Activated naive CD4-positive, alpha-beta T cell treated with anti-CD3 and anti-CD28 coated beads, Interleukin-2, amount 10 ng/mL, durations not matched to agents 7 days and 5 days (primary cell): ENCODE data around the gene SLC13A4.

ENCODE experiments used
- CTCF ChIA-PET: fragments of 350-600 bp; sonication (Branson Sonifier 250); formaldehyde crosslinking; loops from one replicate; lab custom pipeline; 2021; ENCODE audit warnings: antibody characterized with exemption; lab: Charles Lee
- DNase-seq: peaks from one replicate; pipeline ENCODE4 v3.0.0-alpha.2; 2020
- H3K27ac Mint-ChIP-seq: one replicate; pipeline ENCODE4 v1.8.0; 2021; ENCODE audit warnings: mild to moderate bottlenecking, moderate library complexity, mixed read lengths
- H3K27me3 Mint-ChIP-seq: one replicate; pipeline ENCODE4 v1.8.0; 2021; ENCODE audit warnings: mild to moderate bottlenecking, mixed read lengths
- H3K36me3 Mint-ChIP-seq: one replicate; pipeline ENCODE4 v1.8.0; 2021; ENCODE audit warnings: mixed read lengths
- H3K4me1 Mint-ChIP-seq: one replicate; pipeline ENCODE4 v1.8.0; 2021; ENCODE audit warnings: mixed read lengths
- H3K4me3 Mint-ChIP-seq: one replicate; pipeline ENCODE4 v1.8.0; 2021; ENCODE audit warnings: mild to moderate bottlenecking, moderate library complexity, mixed read lengths
- H3K9me3 Mint-ChIP-seq: one replicate; pipeline ENCODE4 v1.8.0; 2021; ENCODE audit warnings: mixed read lengths

The SLC13A4 gene

DNA sequence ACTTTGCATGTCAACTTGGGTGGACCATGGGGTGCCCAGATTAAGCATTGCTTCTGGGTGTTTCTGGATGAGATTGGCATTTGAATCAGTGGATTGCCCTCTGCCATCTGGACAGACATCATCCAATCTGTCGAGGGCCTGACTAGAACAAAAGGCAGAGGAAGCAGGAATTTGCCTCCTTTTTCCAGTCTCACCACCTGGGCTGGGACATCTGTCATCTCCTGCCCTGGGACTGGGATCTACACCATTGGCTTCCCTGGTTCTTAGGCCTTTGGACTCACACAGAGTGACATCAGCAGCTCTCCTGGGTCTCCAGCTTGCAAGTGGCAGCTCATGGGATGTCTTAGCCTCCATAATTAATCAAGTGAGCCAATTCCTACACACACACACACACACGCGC is 10.3 kb downstream of the SLC13A4 start:
- CTCF ChIA-PET: no interaction called here
- no peaks in the 10 kb centered on the region for H3K4me1 Mint-ChIP-seq
- no peak for DNase-seq
- no peaks in the 10 kb centered on the region for H3K36me3 Mint-ChIP-seq
- H3K27ac Mint-ChIP-seq: no peak overlapping the region
- H3K27me3 Mint-ChIP-seq: peaks cover 23% of the 10 kb centered on the region
- H3K9me3 Mint-ChIP-seq: no peaks in the 10 kb centered on the region
- no peak overlapping the region for H3K4me3 Mint-ChIP-seq

DNA sequence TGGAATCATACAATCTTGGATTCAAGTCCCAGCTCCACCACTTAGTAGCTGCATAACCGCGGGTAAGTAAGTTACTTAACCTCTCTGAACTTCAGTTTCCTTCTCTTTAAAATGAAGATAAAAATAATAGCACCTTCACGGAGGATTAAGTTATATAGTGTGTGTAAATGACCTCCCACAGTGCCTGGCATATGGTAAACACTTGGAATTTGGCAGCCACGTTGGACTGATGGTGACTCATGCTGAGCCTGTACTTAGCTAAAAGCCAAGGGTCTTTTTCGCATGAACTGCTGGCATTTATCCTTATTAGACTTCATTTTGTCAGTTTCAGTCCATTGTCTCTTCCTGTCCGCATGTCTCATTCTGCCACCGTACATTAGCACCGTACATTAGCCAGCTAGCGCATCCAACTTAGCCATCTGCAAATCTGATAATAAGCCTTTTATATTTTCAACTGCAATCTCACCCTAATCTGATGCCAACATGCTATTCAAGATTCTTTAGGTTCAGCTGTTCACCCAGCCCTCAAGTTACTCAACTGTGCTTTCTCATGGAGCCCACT is 11.2 kb downstream of the SLC13A4 start:
- H3K4me1 Mint-ChIP-seq: no peaks in the 10 kb centered on the region
- DNase-seq: no peak
- H3K27me3 Mint-ChIP-seq: peaks cover 23% of the 10 kb centered on the region
- no peak overlapping the region for H3K27ac Mint-ChIP-seq
- H3K9me3 Mint-ChIP-seq: no peaks in the 10 kb centered on the region
- H3K4me3 Mint-ChIP-seq: no peak overlapping the region
- CTCF ChIA-PET: no interaction called here
- no peaks in the 10 kb centered on the region for H3K36me3 Mint-ChIP-seq

DNA sequence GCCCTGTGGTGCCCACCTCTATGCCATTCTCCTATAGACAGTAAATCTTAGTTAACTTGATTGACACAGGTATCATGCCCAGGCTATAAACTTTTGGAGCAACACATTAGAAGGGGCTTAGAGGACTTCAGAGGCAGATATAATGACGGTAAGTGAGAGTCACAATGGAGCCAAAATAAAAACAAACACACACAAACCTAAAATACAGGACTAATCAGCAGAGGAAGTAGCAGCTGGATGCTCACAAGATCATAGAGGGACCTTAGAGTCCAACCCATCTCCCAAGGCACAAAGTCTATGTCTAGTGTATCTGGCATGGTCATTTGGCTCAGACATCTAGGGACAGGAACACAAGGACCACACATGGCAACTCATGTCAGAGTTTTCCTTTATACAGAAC is 12.3 kb downstream of the SLC13A4 start:
- CTCF ChIA-PET: interaction anchor here (1.5 kb wide), 1 partner anchor 43 kb away, joined by 4 read pairs; no protein-coding TSS in a partner anchor
- no peak overlapping the region for H3K27ac Mint-ChIP-seq
- no peaks in the 10 kb centered on the region for H3K9me3 Mint-ChIP-seq
- H3K36me3 Mint-ChIP-seq: no peaks in the 10 kb centered on the region
- H3K4me3 Mint-ChIP-seq: no peak overlapping the region
- peaks cover 19% of the 10 kb centered on the region for H3K27me3 Mint-ChIP-seq
- no peak for DNase-seq
- H3K4me1 Mint-ChIP-seq: no peaks in the 10 kb centered on the region

DNA sequence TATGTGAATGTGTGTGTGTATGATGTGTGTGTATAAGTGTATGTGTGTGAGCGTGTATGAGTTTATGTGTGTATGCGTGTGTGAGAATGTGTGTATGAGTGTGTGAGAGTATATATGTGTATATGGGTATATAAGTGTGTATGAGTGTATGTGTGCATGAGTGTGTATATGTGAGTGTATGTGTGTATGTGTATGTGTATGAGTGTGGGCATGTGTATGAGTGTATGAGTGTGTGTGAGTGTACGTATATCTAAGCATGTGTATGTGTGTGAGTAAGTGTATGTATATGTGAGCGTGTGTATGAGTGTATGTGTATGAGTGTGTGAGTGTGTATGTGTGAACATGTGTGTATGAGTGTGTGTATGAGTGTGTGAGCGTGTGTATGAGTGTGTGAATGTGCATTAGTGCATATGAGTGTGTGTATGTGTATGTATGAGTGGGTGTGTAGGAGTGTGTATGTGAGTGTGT is 12.9 kb downstream of the SLC13A4 start:
- Mint-ChIP-seq H3K27ac (no peak overlapping the region), H3K27me3 (peaks cover 16% of the 10 kb centered on the region), H3K4me3 (no peak overlapping the region), H3K36me3 (no peaks in the 10 kb centered on the region), H3K4me1 (no peaks in the 10 kb centered on the region), H3K9me3 (no peaks in the 10 kb centered on the region)
- DNase-seq: no peak
- CTCF ChIA-PET: interaction anchor here (1.5 kb wide), 1 partner anchor 42 kb away, joined by 4 read pairs; no protein-coding TSS in a partner anchor

DNA sequence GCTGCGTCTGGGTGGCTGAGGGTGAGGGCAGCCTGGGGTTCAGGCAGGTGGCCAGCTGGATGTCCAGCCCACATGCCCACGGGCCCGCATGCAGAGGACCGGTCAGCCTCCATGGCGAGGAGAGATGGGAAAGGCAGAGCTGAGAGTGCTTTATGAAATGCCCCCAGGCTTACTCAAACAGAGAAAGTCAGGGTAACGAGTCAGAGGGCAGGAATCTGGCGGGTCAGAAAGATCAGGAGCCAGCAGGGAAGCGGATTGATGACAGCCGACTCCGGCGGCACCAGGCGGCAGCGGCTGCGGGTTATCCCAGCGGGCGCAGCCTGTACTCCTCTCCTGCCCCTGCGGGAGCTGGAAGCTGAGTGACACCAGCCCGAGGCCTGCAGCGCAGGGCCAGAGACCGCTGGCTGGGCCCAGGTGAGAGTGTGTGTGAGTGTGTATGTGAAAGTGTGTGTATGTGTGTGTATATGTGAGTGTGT is 13.4 kb downstream of the SLC13A4 start:
- Mint-ChIP-seq H3K27ac (no peak overlapping the region), H3K36me3 (no peaks in the 10 kb centered on the region), H3K9me3 (no peaks in the 10 kb centered on the region), H3K27me3 (peaks cover 12% of the 10 kb centered on the region), H3K4me1 (no peaks in the 10 kb centered on the region), H3K4me3 (no peak overlapping the region)
- DNase-seq: no peak
- CTCF ChIA-PET: no interaction called here

DNA sequence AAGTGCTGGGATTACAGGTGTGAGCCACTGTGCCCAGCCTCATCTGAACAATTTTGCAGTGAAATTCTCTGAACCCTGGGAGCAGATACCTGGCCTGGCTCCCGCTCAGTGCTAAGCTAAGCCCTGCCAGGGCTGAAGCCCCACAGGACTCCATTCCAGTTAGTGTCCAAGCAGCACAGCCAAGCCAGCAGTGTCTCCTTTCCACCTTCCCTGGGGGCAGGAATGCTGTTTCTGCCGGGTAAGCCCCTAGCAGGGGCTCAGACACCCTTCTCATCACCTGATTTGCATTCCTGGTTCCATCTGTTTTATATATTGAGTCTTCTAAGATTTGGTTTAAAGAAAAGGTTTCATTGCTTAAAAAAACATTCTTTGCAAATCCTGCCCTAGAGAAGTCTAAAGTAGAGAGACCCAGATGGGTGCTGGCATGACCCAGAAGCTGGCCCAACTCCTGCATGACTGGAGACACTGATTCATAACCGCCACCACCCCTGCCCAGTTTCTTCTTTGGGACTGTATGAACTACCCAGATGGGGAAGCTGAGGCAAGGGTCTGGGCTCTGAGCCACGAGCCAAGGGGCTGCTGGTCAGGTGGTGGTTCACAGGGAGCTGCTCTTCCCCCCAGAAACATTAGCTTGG is 14.0 kb downstream of the SLC13A4 start:
- CTCF ChIA-PET: interaction anchor here (1.7 kb wide), 1 partner anchor 52 kb away, joined by 4 read pairs; the partner anchor contains the start of gene STMP1
- Mint-ChIP-seq H3K9me3 (no peaks in the 10 kb centered on the region), H3K27ac (no peak overlapping the region), H3K4me3 (no peak overlapping the region), H3K27me3 (peaks cover 10% of the 10 kb centered on the region), H3K4me1 (no peaks in the 10 kb centered on the region), H3K36me3 (no peaks in the 10 kb centered on the region)
- DNase-seq: no peak

DNA sequence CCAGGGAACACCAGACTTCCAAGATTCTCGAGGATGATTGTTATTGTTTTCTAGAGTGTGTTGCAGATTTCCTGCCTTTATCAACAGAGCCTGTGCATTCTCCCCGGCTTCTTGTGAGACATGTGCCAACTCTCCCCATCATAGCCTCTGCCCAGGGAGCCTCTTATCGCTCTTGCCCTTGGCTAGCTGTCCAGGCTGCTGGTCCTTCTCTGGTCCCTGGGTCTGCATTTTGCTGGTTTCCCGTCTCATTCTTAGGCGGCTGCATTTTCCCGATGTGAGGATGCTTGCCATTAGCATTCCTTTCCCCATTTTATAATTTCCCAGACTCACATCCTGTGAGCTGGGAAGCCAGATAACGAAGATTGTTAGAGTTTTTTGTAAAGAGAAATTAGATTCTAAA is 15.2 kb downstream of the SLC13A4 start:
- H3K4me1 Mint-ChIP-seq: no peaks in the 10 kb centered on the region
- no peak overlapping the region for H3K4me3 Mint-ChIP-seq
- peaks cover 5% of the 10 kb centered on the region for H3K27me3 Mint-ChIP-seq
- H3K36me3 Mint-ChIP-seq: no peaks in the 10 kb centered on the region
- no peak for DNase-seq
- H3K9me3 Mint-ChIP-seq: no peaks in the 10 kb centered on the region
- CTCF ChIA-PET: interaction anchor here (0.6 to 1.7 kb wide), 5 partner anchors 40 to 434 kb away, joined by 3 to 4 read pairs (median 3); partner anchors contain the start of gene STMP1
- H3K27ac Mint-ChIP-seq: no peak overlapping the region

DNA sequence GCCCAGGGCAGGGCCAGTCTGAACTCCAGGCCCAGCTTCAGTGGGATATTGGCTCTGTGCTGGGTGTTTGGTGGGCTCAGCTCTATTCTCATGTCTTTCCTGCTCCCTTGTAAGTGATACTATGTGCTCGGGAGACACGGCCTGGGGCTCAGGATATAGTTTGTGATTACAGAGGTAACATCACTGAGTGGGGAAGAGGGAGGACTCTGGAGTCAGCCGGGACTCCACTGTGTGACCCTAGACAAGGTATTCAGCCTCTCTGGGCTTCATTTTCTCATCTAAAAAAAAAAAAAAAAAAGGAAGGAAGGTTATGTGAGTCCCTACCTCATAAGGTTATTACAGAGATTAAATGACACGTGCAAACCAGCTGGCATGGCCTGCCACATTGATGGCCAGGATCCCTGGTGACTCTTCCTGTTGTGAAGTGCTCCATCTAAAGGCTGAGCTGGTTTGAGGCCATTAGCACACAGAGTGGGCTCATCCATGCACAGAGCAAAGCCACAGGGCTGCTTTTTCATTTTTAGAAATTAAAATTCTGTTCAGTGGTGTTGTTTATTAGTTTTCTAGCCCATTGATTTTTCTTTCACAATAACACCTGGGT is 15.7 kb downstream of the SLC13A4 start:
- CTCF ChIA-PET: interaction anchor here (0.6 to 2.0 kb wide), 4 partner anchors 40 to 434 kb away, joined by 3 to 7 read pairs (median 4); partner anchors contain the start of gene STMP1
- DNase-seq: no peak
- Mint-ChIP-seq H3K36me3 (no peaks in the 10 kb centered on the region), H3K27ac (no peak overlapping the region), H3K27me3 (peaks cover 4% of the 10 kb centered on the region), H3K4me1 (no peaks in the 10 kb centered on the region), H3K9me3 (no peaks in the 10 kb centered on the region), H3K4me3 (no peak overlapping the region)

DNA sequence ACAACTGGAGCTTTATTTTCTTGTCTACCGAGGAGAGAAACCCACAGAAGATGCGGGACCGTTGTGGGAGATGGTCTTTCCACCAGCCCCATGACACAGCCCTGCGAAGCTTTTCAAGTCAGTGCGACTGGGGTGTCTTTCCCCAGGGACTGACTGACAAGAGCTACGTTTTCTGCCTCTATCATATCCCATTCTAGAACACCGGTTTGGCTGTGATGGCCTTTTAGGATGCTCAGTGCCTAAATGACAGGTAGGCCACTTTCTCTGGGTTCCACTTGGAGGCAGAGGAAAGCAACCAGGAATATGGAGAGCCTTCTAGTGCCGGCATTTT is 16.9 kb downstream of the SLC13A4 start:
- Mint-ChIP-seq H3K4me3 (no peak overlapping the region), H3K4me1 (no peaks in the 10 kb centered on the region), H3K27ac (no peak overlapping the region), H3K27me3 (peaks cover 4% of the 10 kb centered on the region), H3K9me3 (no peaks in the 10 kb centered on the region), H3K36me3 (no peaks in the 10 kb centered on the region)
- CTCF ChIA-PET: interaction anchor here (0.6 to 2.0 kb wide), 6 partner anchors 15 to 1197 kb away, joined by 3 to 7 read pairs (median 3); no protein-coding TSS in a partner anchor
- DNase-seq: no peak

DNA sequence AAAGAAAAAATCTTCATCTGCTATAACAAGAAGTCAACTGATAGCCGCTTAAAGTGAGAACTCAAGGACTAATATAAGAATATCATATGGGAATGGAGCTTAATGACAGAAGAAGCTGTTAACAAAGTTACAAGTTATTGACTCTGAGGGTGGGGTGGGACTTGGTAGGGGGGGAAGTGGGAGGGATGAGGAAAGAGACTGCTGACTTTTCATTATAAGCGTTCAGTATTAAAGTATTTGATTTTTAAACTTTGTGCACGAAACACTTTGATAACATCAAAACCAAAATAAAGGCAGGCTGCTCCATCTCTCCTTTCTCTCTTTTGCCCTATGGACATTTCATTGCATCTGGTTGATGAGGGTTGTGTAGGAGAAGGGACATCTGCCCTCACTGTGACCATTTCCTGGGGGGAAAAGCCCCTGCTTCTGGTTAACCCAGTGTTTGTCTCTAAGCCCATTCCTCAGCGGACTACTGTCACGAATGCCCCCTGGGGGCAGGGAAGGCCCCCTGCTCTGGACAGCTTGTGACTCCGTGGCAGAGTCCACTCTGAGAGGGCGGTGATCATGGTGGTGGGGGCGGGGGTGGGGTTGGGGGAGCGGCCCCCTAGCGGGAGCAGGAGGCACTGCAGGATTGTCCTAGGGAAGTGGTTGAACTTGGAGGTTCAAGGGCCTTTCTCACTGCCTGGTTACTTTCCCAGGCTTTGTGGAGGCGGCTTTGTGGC is 17.4 kb downstream of the SLC13A4 start:
- Mint-ChIP-seq H3K9me3 (no peaks in the 10 kb centered on the region), H3K27ac (no peak overlapping the region), H3K4me1 (no peaks in the 10 kb centered on the region), H3K27me3 (peaks cover 4% of the 10 kb centered on the region), H3K4me3 (no peak overlapping the region), H3K36me3 (no peaks in the 10 kb centered on the region)
- DNase-seq: peak; percentile 23
- CTCF ChIA-PET: interaction anchor here (0.6 to 2.0 kb wide), 5 partner anchors 14 to 1196 kb away, joined by 3 to 7 read pairs (median 3); no protein-coding TSS in a partner anchor

DNA sequence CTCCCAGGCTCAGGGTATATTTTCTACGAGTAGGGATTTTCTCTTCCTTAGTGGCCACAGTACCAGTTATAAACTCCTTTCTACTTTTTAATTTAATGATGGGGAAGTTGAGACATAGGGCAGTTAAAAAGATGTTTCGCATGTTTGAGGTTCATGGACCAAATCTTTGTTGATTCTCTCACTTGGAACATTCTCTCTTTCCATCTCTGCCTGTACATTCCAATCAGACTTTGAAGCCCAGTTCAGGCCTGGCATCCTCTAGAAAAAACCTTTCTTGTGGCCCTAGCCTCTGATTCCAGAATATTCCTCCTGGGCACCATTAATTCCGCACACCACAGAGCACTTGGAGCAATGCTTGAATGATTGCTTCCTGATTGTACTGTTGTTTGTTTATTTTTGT is 18.5 kb downstream of the SLC13A4 start:
- Mint-ChIP-seq H3K4me3 (no peak overlapping the region), H3K27ac (no peak overlapping the region), H3K27me3 (peaks cover 4% of the 10 kb centered on the region), H3K9me3 (no peaks in the 10 kb centered on the region), H3K4me1 (no peaks in the 10 kb centered on the region), H3K36me3 (no peaks in the 10 kb centered on the region)
- CTCF ChIA-PET: no interaction called here
- no peak for DNase-seq

DNA sequence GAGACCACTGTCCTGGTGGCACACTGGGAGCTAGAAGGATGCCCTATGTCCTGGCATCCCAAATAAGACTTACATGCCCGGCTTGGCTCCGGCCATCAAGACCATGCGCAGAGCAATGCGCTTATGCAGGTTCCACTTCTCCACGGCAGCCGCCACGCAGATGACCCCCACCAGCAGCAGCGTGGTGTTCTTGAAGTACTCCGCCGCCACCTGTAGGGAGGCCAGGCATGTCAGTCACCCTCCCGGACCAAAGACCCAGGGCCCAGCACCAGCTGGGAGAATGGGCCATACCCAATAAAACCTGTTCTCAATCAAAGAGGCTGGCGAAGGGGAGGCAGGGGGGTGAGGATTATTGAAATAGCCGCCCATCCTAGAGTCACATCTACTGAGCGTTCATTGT is 19.9 kb downstream of the SLC13A4 start:
- Mint-ChIP-seq H3K4me3 (no peak overlapping the region), H3K27ac (no peak overlapping the region), H3K27me3 (no peaks in the 10 kb centered on the region), H3K4me1 (no peaks in the 10 kb centered on the region), H3K9me3 (no peaks in the 10 kb centered on the region), H3K36me3 (no peaks in the 10 kb centered on the region)
- DNase-seq: no peak
- CTCF ChIA-PET: no interaction called here

DNA sequence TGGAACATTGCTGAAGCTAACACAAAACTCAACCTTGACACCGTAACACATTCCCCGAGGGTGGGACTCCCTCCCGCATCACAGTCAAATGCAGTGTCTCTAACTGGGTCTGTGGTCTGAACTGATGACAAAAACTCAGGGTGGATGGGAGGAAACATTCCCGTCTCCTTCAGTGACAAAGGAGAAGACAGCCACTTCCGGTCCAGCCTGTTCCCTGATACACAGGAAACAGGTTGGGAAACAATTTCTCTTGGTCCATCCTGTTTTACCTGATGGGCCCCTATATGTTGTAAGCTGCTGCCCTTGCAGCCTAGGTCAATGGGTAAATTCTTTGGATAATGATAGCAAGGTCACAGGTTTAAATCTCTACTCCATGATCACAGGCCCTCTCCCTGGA is 20.4 kb downstream of the SLC13A4 start:
- H3K36me3 Mint-ChIP-seq: no peaks in the 10 kb centered on the region
- no peak for DNase-seq
- CTCF ChIA-PET: no interaction called here
- no peaks in the 10 kb centered on the region for H3K27me3 Mint-ChIP-seq
- H3K4me3 Mint-ChIP-seq: no peak overlapping the region
- H3K27ac Mint-ChIP-seq: no peak overlapping the region
- H3K9me3 Mint-ChIP-seq: no peaks in the 10 kb centered on the region
- no peaks in the 10 kb centered on the region for H3K4me1 Mint-ChIP-seq
